Measurements from ENCODE around the gene SLC25A38.
A peak's percentile ranks its signal among the peaks of the same experiment; 100 is the strongest.
"Not testable (repeated sequence)": the region's sequence is repeated elsewhere in the genome, so short reads cannot be mapped to it uniquely, and the experiment has no call there.

SLC25A38 gene

DNA sequence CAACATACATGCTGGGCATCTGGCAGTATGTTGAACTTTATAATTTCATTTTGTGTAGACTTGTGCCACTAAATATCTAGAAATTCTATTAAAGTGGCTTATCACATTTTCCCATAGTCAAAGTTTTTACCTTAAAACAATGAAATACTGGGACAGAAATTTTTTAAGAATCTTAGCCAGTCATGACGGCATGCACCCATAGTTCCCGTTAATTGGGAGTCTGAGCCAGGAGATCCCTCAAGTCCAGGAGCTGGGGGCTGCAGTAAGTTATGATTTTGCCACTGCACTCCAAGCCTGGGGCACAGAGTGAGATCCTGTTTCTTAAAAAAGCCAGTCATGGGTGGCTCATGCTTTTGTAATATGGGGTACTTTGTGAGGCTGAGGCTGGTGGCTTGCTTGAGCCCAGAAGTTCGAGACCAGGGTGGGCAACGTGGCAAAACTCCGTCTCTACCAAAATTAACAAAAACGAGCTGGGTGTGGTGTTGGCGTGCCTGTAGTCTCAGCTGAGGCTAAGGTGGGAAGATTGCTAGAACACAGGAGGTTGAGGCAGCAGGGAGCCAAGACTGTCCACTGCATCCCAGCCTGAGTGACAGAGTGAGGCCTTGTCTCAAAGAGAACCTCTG lies 26.5 kb downstream of the SLC25A38 start:
- H3K27ac ChIP-seq: peak overlapping the region; percentile 23
- TF ChIP-seq, protein P1, sequence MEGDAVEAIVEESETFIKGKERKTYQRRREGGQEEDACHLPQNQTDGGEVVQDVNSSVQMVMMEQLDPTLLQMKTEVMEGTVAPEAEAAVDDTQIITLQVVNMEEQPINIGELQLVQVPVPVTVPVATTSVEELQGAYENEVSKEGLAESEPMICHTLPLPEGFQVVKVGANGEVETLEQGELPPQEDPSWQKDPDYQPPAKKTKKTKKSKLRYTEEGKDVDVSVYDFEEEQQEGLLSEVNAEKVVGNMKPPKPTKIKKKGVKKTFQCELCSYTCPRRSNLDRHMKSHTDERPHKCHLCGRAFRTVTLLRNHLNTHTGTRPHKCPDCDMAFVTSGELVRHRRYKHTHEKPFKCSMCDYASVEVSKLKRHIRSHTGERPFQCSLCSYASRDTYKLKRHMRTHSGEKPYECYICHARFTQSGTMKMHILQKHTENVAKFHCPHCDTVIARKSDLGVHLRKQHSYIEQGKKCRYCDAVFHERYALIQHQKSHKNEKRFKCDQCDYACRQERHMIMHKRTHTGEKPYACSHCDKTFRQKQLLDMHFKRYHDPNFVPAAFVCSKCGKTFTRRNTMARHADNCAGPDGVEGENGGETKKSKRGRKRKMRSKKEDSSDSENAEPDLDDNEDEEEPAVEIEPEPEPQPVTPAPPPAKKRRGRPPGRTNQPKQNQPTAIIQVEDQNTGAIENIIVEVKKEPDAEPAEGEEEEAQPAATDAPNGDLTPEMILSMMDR (conservative IDR thresholded peaks at IDR 0.05): no peak
- TF ChIP-seq ZFX (IDR thresholded peaks at IDR 0.05): no peak

DNA sequence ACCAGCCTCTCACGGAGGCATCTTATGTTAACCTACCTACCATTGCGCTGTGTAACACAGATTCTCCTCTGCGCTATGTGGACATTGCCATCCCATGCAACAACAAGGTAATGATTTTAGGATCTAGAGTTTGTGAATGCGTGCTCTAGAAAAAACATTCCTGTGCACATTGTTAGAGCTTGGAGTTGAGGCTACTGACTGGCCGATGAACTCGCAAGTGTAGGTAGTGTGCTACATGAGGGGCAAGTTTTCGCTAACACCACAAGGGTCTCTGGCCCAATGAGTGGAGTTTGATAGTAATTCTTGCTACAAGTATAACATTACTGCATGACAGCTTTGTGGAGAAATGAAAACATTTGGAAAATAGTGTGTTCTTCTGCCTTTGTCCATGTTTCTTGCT lies 27.7 kb downstream of the SLC25A38 start:
- peak overlapping the region; percentile 22; the same call in 1 of the 2 replicates for H3K27ac ChIP-seq
- TF ChIP-seq ZFX (IDR thresholded peaks at IDR 0.05): no peak
- TF ChIP-seq, protein P1 (conservative IDR thresholded peaks at IDR 0.05): no peak

DNA sequence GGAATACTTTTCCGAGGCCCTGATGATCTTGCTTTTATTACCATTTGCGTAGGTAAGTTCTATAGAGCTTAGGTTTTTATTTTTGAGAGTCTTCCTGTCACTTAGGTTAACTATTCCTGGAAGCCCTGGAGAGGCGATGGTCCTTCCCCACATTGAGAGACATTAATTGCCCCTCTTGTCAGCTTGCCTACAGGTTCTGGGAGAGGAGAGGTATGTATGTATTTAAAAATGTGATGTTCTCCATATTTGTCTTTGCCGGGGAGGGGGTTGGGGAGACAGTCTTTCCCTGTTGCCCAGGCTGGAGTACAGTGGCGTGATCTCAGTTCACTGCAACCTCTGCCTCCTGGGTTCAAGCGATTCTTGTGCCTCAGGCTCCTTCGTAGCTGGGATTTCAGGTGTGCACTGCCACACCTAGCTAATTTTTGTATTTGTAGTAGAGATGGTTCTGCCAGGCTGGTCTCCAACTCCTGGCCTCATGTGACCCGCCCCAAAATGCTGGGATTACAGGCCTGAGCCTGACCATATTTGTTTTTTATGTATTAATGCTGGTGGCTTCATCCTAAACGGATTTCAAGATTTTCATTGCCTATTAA lies 29.6 kb downstream of the SLC25A38 start:
- H3K27ac ChIP-seq: peak overlapping the region; percentile 52
- no peak for TF ChIP-seq ZFX (IDR thresholded peaks at IDR 0.05)
- TF ChIP-seq, protein P1 (conservative IDR thresholded peaks at IDR 0.05): no peak

DNA sequence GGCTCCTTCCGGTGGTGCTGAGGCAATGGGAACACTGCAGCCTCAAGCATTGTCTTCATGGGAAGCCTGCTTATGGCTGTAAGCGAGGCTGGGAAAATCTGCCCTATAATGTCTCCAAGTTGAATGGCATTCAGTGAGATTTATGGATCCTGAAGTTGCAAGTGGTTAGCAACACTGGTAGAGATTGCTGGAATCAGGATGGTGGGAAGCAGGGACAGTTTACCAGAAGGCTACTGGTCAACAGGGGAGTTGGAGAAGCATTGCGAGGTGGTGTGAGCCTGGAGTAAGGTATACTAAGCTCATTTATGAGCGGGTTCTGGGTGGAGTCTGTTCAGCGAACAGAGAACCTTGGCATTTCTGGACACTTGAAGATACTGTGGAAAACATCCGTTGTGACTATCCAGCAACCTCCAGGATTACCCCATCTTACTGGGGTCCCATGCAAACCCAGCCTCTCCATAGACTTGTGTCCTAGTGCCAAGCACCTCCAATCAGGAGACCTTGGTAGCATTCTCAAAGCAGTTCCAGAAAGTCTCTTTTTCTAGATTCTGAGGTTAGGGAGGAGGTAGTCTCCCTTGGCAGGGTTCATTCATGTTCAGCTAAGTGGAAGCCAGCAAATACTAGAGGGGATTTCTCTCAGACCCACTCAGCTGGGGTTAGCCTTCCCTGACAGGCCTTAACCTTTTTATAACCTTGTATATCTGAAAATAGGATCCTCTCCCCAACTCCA lies 30.7 kb downstream of the SLC25A38 start:
- peak overlapping the region; percentile 52 for H3K27ac ChIP-seq
- no peak for TF ChIP-seq ZFX (IDR thresholded peaks at IDR 0.05)
- TF ChIP-seq, protein P1 (conservative IDR thresholded peaks at IDR 0.05): no peak

DNA sequence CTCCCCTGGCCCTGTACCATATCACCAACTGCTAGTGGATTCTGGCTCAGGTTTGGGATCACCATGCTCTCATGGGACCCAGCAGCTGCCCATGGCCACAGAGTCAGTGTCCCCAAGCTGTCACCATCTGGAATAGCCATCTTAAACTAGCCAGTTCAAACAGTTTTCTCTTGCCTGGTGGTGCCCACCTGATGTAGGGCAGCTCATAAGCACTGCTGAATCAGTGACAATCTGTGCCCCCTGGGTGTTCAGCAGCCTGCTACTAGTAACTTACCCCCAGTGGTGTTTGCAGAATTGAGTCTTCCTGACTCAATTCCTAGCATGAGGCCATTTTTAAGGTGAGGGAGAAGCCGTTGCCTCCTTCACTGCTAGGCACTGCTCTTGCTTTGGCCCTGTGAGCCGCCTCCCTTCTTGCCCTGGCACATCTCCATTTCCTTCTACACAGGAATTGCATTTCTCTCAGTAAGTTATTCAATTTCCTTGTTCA lies 31.3 kb downstream of the SLC25A38 start:
- peak overlapping the region; percentile 52 for H3K27ac ChIP-seq
- TF ChIP-seq ZFX (IDR thresholded peaks at IDR 0.05): no peak
- TF ChIP-seq, protein P1 (conservative IDR thresholded peaks at IDR 0.05): no peak

DNA sequence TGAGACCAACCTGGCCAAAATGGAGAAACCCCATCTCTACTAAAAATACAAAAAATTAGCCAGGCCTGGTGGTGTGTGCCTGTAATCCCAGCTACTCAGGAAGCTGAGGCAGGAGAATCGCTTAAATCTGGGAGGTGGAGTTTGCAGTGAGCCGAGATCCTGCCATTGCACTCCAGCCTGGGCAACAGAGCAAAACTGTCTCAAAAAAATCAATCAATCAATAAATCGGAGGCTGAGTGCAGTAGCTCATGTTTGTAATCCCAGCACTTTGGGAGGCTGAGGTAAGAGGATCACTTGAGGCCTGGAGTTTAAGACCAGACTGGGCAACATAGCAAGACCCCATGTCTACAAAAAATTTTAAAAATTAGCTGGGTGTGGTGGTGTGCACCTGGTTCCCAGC lies 32.1 kb downstream of the SLC25A38 start:
- not testable (repeated sequence) for H3K27ac ChIP-seq

DNA sequence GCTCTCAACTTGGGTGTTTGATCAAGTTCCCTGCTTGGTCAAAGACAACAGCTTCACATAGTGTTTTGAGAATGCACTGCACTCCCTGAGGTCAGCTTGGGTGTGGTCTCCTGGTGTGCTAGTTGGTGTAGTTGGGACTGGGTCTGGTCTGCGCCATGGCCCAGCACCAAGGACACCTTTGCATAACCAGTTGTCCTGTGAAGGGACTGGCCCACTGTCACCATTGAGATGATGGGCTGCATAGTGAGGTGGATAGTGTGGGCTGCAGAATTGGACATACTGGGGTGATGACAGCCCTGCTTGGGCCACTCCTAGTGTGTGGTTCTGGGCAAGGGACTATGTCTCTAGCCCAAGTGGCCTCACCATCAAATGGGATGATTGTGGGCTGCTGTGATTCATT lies 32.8 kb downstream of the SLC25A38 start:
- peak overlapping the region; percentile 20; the same call in 1 of the 2 replicates for H3K27ac ChIP-seq
- TF ChIP-seq, protein P1 (conservative IDR thresholded peaks at IDR 0.05): no peak
- TF ChIP-seq ZFX (IDR thresholded peaks at IDR 0.05): no peak

DNA sequence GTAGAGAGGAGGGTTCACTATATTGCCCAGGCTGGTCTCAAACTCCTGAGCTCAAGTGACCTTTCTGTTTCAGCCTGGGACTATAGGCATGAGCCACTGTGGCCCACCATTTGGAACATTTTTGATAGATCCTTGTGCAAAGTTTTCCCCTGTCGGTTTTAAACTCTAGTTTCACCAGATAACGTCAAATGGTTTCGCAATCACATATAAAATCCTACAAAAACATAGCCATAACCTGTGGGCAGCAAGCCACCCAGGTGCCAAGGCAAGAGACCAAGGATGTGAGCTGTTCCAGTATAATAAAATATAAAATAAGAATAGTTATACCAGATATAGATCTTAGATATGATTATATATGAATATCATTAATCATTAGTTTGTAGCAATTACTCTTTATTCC lies 33.8 kb downstream of the SLC25A38 start:
- peak overlapping the region; percentile 15; the same call in 1 of the 2 replicates for H3K27ac ChIP-seq

DNA sequence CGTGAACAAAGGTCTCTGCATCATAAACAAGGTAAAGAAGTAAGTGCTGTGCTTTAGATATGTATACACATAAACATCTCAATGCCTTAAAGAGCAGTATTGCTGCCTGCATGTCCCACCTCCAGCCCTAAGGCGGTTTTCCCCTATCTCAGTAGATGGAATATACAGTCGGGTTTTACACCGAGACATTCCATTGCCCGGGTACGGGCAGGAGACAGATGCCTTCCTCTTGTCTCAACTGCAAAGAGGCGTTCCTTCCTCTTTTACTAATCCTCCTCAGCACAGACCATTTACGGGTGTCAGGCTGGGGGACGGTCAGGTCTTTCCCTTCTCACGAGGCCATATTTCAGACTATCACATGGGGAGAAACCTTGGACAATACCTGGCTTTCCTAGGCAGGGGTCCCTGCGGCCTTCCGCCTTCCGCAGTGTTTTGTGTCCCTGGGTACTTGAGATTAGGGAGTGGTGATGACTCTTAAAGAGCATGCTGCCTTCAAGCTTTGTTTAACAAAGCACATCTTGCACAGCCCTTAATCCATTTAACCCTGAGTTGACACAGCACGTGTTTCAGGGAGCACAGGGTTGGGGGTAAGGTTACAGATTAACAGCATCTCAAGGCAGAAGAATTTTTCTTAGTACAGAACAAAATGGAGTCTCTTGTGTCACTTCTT lies 35.5 kb downstream of the SLC25A38 start:
- H3K27ac ChIP-seq: not testable (repeated sequence)

All from C4-2B (cell line).